DLD1 (cell line): ENCODE measurements around the gene C11orf24.

Experiments
- in situ Hi-C: cut with HindIII; loops from 2 replicates; pipeline ENCODE4 v1.10.0; 2017; ENCODE audit warnings: low sequenced_read_pairs

Gene C11orf24

DNA sequence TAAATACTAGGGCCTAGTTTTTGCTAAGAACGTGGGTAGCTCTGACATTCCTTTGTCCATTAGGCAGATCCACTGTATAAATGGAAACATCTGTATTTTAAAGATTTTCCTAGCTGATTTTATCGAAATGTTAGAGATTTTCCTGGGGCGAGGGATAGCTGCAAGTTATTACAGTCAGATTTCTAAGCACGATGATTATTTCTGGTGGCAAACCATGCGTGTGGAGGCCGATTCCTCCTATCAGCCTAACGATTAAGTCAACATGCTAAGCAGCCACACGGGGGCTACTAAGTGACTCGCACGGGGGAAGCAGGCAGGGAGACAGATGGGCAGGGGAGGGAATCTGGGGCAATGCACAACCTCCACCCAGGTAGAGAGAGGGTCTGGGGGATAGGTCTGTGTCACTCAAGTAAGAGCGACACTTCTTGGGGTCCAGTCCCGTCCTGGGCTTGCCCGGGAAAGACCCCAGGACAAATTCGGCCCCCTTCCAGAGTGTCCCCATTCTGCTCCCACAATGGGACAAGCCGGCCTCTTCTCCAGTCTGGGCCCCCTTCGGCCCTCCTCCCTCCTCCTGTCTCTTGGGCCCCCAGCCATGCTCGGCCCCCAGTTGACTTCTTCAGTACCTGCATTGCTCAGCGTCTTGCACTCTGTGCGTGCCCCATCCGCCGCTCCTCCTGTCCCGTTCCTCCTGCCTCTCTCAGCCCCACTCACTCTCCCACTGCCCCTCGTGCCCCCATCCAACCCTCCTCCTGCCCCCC is 571 bp downstream of the C11orf24 start:
- in situ Hi-C loops = no loop called here

DNA sequence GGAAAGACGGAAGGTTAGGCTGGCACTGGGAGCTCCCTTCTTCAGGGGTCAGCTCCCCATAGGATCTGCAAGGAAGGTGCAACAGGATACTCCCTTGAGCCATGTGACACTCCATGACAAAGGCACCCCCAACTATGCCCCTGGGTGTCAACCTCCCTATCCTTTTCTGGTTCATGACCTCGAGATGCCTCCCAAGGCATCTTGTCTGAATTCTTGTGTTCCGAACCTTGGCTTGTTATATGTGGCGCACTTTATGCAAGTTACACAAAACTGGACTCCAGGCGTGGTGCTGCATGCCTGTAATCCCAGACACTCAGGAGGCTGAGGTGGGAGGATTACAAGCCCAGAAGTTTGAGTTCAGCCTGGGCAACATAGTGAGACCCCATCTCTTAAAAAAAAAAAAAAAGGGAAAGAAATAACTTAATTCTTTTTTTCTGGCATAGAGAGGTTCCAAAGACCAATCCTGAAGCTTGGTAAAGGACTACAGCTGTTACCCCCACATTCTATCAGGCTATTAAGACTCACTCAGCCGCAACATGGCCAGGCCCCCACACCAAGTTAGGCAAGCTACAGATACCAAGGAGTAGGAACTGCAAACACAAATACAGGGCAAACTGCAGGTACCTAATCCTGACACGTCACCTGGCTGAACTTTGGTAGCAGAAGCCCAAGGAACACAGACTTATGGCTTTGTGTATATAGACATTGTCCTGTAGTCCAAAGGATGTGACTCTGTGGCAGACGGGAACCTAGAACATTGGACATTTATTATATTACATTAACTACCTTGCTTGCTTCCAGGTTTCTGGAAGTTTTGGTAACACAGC is 1.4 kb downstream of the C11orf24 start:
- in situ Hi-C loops = no loop called here

DNA sequence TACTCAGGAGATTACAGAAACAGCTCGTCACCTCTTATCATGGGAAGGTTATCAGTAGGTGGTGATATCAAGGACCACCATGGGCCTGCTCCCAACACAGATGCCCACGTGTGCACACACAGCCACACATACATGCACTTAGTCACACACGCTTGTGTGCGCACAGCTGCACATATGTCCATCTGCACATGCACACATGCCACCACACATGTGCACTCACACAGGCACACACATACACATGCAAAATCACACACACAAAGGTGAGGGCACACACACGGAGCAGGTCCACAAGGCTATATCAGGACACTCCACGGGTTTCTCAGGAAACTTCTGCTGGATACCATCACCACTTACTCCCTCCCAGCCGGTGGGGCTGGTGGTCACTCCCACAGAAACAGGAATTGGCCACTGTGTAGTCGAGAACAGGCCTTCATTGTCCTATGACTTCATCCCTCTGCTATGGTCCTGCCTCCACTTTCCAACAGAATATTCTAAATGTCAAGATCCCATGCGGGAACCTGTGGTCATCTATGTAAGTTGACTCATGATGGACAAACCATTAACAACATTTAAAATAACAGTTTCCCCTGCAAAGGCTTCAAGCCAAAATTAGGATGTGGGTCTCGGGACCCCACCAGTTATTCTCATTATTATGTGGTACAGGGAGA is 2.2 kb downstream of the C11orf24 start:
- in situ Hi-C loops = no loop called here

DNA sequence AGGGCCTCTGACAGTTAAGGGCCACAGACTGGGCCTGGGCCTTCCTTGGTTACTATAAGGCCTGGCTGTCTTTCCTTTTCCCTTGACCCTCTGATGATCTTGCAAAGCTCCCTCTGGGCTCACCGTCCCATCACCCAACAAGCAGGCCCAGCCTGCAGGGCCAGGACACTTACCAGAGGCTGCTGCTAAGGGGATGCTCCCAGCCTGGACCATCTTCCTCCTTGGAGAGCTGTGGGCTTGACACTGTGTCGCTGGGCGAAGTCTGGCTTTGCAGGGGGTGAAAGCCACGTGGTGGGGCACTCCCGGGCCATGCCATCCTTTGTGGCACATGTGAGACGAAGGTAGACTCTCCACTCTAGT is 3.9 kb downstream of the C11orf24 start:
- in situ Hi-C loops = no loop called here

DNA sequence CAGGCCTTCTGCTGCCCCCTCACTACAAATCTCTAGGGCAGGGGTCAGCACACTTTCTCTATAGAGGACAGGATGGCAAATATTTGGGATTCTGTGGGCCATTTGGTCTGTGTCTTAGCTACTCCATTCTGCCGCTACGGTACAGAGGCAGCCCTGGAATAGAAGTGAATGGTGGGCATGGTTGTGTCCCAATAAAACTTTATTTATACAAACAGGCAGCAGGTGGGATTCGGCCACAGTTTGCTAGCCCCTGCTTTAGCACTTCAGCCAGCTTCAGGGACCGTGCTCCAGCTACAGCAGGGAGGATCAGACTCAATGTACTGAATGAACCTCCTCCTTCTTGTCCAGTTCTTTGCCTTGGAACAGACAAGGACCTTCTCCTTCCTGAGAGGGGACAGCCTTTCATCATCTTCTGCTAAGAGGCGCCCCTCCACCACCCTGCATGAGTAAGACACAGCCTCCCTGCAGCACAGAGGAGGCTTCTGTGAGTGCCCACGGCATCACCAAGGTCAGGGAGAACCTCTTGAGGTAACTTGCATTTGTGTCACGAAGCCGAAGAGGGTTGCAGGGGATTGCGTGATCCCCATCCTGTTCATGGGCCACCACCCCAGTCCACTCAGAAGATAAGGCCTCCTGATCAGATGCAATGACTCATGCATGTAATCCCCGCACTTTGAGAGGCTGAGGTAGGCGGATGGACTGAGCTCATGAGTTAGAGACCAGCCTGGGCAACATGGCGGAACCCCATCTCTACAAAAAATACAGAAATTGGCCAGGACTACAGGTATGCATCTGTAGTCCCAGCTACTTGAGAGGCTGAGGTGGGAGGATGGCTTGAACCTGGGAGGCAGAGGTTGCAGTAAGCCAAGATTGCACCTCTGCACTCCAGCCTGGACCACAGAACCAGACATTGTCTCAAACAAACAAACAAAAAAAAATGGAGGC is 4.6 kb downstream of the C11orf24 start:
- in situ Hi-C loops = no loop called here

DNA sequence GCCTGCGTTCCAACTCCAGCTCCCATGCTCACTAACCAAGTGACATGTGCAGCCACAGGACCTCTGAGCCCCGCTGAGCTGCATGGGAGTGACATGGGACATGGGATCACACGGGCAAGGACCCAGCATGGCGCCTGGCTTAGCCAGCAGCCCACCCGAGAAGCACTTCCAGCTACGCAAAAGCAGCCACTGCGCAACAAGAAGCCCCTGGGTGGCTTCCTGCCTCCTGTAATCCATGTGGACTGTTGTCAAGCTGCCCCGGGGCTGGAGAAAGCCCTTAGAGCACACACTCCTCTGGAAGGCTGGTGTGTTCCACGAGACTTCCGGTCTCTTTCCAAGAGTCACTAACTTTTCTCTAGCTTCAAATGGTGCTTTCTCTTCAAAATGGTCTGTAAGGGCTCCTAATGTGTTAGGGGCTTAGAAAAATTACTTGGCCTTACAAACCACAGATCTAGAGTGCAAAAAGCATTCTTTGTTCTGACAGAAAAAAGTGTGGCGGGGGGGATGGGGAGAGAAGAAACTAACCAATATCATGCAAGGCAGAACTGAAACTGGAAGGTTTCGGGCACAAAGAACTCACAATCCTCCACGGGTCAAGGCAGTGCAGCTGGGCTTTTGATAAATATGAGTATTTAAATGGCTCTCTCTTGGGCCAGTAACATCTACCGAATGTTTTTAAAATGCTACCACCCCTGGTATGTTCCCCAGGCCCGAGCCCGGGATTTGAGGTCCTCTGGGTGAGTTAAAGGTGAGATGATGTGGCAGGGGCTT is 5.5 kb downstream of the C11orf24 start:
- in situ Hi-C loops = no loop called here

DNA sequence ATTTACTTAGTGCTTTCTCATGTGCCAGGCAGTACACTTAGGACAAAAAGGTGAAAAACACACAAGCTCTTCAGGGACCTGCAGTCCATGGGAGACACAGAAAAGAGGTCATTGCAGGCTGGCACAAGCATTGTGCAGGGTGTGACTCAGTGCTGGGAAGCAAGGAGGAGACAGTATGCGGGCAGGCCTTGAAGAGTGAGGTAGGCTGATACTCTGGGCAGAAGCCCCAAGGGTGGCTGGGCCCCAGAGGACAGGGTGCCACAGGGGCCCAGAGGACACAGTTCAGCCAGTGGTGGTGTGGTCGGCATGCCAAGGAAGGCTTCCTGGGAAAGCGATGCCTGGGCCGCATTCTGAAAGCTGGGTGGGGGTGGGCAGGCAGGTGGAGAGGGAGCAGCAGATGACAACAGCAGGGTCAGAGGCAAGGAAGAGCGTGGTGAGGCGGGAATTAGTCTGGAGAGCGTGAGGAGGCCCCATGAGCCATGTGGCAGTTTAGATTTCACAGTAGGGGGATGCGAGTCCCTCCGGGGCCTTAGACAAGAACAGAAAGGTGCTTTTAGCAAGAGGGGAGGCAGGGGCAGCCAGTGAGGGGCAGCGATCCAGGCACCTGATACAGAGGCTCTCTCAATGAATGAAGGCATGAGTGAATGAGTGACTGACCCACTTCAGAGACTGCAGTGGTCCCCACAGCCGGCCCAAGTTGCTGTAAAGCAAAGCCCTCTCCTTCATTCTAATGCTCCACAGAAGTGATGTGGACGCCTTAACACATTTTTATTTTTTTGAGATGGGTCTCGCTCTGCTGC is 6.8 kb downstream of the C11orf24 start:
- in situ Hi-C loops = no loop called here

DNA sequence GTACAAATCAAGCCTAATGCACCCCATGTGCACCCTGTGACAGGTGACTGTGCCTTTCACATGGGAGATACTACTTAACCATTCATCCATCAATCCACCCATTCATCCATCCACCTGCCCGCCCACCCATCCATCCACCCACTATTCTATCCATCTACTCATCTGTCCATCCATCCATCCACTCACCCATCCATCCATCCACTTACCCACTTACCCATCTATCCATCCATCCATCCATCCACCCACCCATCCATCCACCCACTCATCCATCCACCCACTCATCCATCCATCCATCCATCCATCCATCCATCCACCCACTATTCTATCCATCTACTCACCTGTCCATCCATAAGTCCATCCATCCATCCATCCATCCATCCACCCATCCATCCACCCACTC is 7.5 kb downstream of the C11orf24 start:
- in situ Hi-C loops = no loop called here

DNA sequence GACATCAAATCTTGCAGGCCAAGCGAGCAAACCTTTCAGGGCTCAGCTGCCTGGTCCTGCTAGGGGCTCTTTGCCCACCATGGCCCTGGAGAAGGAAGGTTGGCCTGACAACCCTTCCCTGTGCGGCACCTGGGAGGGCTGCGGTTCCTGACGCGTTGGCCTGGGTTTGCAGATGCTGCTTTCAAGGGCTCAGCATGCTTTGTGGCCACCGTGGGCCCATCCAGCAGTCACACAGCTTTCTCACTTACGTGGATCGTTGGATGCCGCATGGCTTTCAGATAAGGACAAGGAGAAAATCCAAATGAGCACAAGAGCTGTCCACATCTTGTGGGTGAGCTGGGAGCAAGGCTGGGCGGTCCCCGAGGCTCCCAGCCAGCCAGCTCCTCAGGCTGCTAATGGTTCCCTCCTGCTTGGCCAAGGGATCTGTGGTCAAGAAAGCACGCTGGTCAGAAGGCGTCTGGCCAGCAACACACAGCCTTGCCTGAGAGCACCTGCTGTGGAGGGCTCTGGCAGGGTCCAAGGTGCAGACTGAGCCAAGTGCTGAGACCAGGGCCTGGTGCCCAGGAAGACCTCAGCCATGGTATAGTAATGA is 8.2 kb downstream of the C11orf24 start:
- in situ Hi-C loops = no loop called here

DNA sequence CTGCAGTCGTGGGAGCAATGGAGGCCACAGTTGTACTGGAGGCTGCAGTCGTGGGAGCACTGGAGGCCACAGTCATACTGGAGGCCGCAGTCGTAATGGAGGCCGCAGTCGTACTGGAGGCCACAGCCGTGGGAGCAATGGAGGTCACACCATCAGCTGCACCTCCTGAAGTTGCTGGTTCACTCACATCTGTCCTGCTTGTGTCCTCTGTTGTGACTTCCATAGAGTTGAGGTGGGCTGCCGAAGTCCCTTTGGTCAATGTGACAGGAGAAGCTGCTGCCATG is 9.3 kb downstream of the C11orf24 start:
- in situ Hi-C loops = no loop called here

DNA sequence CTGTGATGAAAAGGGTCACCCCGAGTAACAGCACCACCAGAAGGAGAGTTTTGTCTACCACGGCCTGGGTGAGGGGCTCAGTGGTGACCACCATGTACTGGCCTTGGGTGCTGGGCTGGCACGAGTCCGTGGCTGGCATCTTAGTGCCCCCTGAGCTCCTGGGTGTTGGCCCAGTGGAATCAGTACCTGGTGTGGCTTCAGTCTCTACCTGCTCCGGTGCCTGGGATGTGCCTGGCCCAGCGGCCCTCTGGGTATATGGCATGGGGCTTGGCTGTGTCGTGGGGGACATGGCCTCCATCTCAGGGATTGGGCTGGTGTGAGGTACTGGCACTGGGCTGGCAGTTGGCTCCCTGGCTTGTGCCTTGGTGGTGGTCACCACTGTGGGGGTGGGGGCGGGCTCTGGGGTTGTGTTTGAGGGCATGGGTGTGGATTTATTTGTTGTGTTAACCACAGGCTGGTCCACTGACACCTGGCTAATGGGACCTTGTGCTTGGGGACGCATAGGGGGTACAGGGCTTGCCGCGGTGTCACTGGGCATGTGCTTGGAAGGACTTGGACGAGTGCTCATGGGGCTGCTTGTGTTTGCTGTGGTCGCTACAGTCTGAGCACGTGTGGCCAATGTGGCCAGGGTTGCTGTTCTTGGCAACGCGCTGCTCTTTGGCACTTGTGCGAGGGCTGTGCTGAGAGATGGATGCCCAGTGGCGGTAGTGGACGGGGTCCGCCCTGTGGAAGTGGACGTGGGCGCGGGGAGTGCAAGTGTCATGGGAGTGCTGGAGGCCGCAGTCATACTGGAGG is 9.8 kb downstream of the C11orf24 start:
- in situ Hi-C loops = no loop called here

DNA sequence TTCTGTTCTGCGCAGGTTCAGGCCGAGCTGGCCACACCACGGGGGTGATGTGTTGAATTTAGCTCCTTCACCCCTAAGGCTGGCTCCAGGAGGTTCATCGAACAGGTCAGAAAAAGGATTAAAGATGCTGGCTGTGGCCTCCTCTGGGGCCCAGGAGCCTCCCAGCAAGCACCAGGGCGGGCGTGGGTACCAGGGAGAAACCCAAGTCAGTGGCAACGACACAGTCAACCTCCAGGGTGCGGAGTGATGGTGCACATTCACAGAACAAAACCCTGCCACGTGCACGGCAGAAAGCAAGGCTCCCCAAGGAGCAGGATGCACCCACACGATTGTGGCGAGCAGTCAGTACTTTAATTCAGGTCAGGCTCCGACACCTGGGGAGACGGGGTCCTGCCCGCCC is 10.8 kb downstream of the C11orf24 start:
- in situ Hi-C loops = no loop called here

DNA sequence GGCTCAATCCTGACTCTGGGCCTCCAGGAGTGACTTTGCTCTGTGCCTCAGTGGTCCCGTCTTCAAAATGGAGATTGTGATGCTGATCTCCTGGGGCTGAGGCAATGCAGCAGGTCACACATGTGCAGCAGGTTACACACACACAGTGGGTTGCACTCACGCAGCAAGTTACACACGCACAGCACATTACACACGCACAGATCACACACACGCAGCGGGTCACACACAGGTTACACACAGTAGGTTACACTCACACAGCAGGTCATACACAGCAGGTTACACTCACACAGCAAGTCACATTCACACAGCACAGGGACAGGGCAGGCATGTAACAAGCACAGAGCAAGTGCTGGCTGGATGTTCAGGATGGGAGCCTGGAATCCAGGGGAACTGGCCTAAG is 11.3 kb downstream of the C11orf24 start:
- in situ Hi-C loops = no loop called here

DNA sequence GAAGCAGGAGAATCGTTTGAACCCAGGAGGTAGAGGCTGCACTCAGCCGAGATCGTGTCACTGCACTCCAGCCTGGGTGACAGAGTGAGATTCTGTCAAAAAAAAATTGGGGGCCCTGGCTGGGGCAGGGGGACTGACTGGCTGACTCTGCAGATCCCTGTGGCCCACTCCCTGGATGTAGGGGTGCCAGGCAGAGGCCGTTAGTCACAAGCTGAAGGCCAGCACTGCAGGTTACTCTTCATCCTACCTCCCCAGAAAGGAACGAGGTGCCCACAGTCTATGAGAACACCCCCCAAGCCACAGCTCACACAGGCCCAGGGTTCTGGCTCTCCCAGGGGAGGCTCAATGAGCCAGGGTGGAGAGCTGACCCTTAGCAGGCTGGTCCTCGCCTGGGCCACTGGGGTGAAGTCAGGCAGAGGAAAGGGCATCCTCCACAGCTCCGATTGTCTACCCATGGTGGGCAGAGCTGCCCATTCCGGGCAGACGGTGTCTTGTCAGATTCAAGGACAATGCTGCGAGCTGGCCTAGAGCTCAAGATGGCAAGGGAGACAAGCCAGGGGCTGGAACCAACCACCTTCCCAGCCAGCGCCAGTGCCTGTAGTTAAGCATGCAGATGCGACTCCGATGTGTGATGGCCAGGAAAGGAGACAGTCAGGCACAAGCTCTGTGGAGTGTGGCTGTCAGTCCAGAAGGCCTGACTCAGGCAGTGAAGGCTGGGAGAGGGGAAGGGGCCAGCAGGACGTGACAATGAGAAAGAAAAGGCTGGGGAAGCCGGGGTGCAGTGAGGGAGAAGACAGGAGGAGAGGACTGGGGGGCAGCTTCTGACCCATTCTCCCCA is 12.4 kb downstream of the C11orf24 start:
- in situ Hi-C loops = no loop called here

DNA sequence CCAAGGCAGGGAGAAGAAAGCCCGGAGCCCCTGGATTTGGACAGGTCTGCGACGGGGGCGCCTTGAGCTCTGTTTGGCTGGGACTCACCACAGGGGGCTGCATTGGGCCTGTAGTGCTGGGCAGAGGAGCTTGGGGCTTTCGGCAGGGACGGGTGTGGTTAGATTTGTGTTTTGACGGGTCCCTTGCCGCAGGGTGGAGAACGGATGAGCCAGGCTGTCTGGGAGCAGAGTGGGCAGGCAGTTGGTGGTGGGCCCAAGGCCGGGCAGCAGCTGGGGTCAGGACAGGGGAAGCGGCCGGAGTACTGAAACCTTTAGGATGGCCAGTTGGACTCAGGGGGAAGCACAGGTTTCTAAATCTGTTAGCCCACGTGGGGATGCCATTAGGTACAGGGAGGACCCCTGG is 13.4 kb downstream of the C11orf24 start:
- in situ Hi-C loops = no loop called here

DNA sequence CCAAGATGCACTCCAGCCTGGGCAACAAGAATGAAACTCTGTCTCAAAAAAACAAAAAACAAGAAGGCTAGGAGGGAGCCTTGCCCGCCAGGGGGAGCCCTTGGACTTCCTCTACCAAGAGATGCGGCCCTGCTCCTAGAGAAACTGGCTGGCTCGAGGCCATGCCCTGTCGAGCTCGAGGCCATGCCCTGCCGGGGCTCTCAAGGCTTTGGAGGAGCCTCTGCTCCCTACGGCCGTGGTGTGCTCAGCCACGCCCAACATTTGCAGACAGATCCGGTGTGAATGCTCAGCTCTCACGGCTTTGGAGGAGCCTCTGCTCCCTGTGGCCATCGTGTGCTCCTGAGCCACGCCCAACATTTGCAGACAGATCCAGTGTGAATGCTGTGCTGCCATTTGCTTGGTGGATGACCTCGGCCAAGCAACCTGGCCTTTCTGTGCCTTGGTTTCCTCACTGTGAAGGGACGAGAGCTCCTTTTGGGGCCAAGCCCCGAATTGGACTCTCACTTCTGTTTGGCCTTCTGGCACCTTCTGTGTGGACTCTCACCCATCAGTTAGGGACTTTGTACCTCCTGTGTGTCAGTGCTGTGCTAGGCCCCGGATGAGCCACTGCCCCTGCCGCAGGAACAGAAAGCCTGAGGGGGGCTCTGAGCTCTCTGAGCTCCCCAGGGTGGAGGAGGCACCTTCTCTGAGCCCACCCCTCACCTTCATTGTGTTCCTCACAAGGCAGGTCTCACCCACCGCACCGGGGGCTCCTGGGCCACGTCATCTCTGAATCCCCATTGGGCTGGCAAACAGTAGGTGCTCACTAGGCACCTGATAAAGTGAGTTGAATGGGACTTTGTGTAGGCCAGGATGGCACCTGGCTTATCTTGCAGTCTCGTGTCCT is 14.1 kb downstream of the C11orf24 start:
- in situ Hi-C loops = no loop called here
